ENCODE data around the gene RABEP2.

DNA sequence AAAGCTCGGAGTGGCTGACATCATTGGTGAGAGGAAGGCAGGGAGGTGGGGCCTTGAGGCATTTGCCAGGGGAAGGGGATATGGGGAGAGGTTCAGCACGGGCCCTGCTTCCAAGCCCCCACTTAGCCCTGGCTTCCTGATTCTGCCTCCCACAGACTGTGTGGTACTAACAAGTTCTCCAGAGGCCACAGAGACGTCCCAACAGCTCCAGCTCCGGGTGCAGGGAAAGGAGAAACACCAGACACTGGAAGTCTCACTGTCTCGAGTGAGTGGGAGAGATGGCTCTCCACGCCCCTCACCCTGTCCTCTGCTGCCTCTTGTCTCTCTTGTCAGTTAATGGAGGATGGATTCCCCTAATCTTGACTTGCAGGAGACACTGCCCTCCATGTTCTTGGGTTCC is 33.8 kb upstream of the RABEP2 start:
- no peak for TF ChIP-seq CTCF (conservative IDR thresholded peaks at IDR 0.05; ENCODE audit: low read length)
- TF ChIP-seq EZH2phosphoT487 (IDR thresholded peaks at IDR 0.05; ENCODE audit: borderline replicate concordance), result no peak
